IMR-90 (cell line): ENCODE data around the gene CCDC12. TPM values are rescaled to one million over a fixed set of nuclear protein-coding genes. Genes with fewer than 3 reads are reported as not detected.

Experiments used
- ATAC-seq: fragments of 200-7000 bp; cut with Tn5 transposase; 2 replicates; pipeline ENCODE4 v1.9.1; 2020; ENCODE audit warnings: low read depth, mild to moderate bottlenecking, moderate library complexity
- BruUV-seq: library from RNA; stranded (reverse); fragments of 400-500 nt; replicated peaks from 2 replicates; lab custom pipeline; 2021; lab: Mats Ljungman, UMichigan
- CTCF ChIA-PET: fragments of 300-600 bp; formaldehyde crosslinking; extraction: SDS; loops from one replicate; lab custom pipeline; 2021; ENCODE audit warnings: antibody characterized with exemption; lab: Yijun Ruan, JAX
- POLR2A ChIA-PET: fragments of 300-600 bp; sonication (Branson Sonifier 250); formaldehyde crosslinking; loops from one replicate; lab custom pipeline; 2022; ENCODE audit warnings: antibody characterized with exemption; ENCODE audit not compliant: unreplicated experiment; lab: Charles Lee
- DNase-seq: peaks from one replicate; pipeline ENCODE4 v3.0.0; 2013
- H2AFZ ChIP-seq: replicated peaks from 2 replicates; pipeline ENCODE3; 2013; ENCODE audit warnings: low read length, mild to moderate bottlenecking; ENCODE audit not compliant: poor library complexity
- H2AK5ac ChIP-seq: 2 replicates; pipeline ENCODE4 v1.6.1; 2013; ENCODE audit warnings: low read depth, low read length, inconsistent platforms
- H2AK9ac ChIP-seq: replicated peaks from 2 replicates; pipeline ENCODE3; 2013; ENCODE audit warnings: mild to moderate bottlenecking, low read depth, low read length, moderate library complexity; ENCODE audit not compliant: poor library complexity
- H2BK120ac ChIP-seq: 2 replicates; pipeline ENCODE4 v1.6.1; 2013; ENCODE audit warnings: low read depth, low read length, inconsistent platforms
- H2BK15ac ChIP-seq: 3 replicates; pipeline ENCODE4 v1.6.1; 2013; ENCODE audit warnings: low read depth, low read length, inconsistent platforms
- H2BK20ac ChIP-seq: 2 replicates; pipeline ENCODE4 v1.6.1; 2013; ENCODE audit warnings: low read depth, mild to moderate bottlenecking, inconsistent platforms, low read length, moderate library complexity
- H2BK5ac ChIP-seq: 2 replicates; pipeline ENCODE4 v1.6.1; 2013; ENCODE audit warnings: mild to moderate bottlenecking, low read depth, low read length, inconsistent platforms; ENCODE audit not compliant: poor library complexity, severe bottlenecking
- H3K14ac ChIP-seq: replicated peaks from 2 replicates; pipeline ENCODE4 v1.6.1; 2013; ENCODE audit warnings: low read depth, low read length, inconsistent platforms
- H3K18ac ChIP-seq: 2 replicates; pipeline ENCODE4 v1.6.1; 2013; ENCODE audit warnings: low read depth, low read length, control low read depth
- H3K23ac ChIP-seq: 2 replicates; pipeline ENCODE4 v1.6.1; 2013; ENCODE audit warnings: low read depth, low read length, inconsistent platforms
- H3K27ac ChIP-seq: 2 replicates; pipeline ENCODE4 v1.5.1; 2013; ENCODE audit warnings: mild to moderate bottlenecking, control low read depth, low read length; ENCODE audit not compliant: insufficient read depth
- H3K27me3 ChIP-seq: 2 replicates; pipeline ENCODE4 v1.6.1; 2013; ENCODE audit warnings: low read length; ENCODE audit not compliant: control insufficient read depth, insufficient read depth
- H3K36me3 ChIP-seq: 2 replicates; pipeline ENCODE4 v1.6.1; 2013; ENCODE audit warnings: low read length, mixed read lengths; ENCODE audit not compliant: control insufficient read depth, insufficient read depth
- H3K4ac ChIP-seq: 2 replicates; pipeline ENCODE4 v1.6.1; 2013; ENCODE audit warnings: low read depth, low read length, inconsistent platforms
- H3K4me1 ChIP-seq: 2 replicates; pipeline ENCODE4 v1.6.1; 2013; ENCODE audit warnings: low read length, mixed read lengths; ENCODE audit not compliant: control insufficient read depth, insufficient read depth
- H3K4me2 ChIP-seq: 2 replicates; pipeline ENCODE4 v1.6.1; 2013; ENCODE audit warnings: low read depth, mild to moderate bottlenecking, control low read depth, low read length, moderate library complexity
- H3K4me3 ChIP-seq: 2 replicates; pipeline ENCODE4 v1.5.1; 2013; ENCODE audit warnings: low read depth, mild to moderate bottlenecking, control low read depth, low read length, moderate library complexity; ENCODE audit not compliant: insufficient read depth
- H3K56ac ChIP-seq: 2 replicates; pipeline ENCODE4 v1.6.1; 2013; ENCODE audit warnings: low read length, inconsistent platforms; ENCODE audit not compliant: insufficient read depth; ENCODE audit errors: extremely low read depth
- H3K79me1 ChIP-seq, 2 experiments: 2 replicates each; pipeline ENCODE4 v1.6.1; 2013; ENCODE audit warnings: low read length in 2 of 2, inconsistent platforms in 1 of 2, low read depth in 1 of 2
- H3K9ac ChIP-seq: 2 replicates; pipeline ENCODE4 v1.6.1; 2013; ENCODE audit warnings: low read depth, low read length, control low read depth
- H3K9me1 ChIP-seq: 2 replicates; pipeline ENCODE4 v1.6.1; 2013; ENCODE audit warnings: low read length, inconsistent platforms; ENCODE audit not compliant: insufficient read depth
- H3K9me3 ChIP-seq: 2 replicates; pipeline ENCODE4 v1.6.1; 2013; ENCODE audit warnings: low read length; ENCODE audit not compliant: control insufficient read depth, insufficient read depth
- H4K20me1 ChIP-seq: 2 replicates; pipeline ENCODE4 v1.6.1; 2013; ENCODE audit warnings: low read length, inconsistent platforms; ENCODE audit not compliant: insufficient read depth
- H4K5ac ChIP-seq: 2 replicates; pipeline ENCODE4 v1.6.1; 2013; ENCODE audit warnings: mild to moderate bottlenecking, low read depth, low read length, control low read depth
- H4K8ac ChIP-seq, 2 experiments: 2 replicates each; pipeline ENCODE4 v1.6.1; 2013; ENCODE audit warnings: low read depth in 2 of 2, low read length in 2 of 2, control low read depth in 1 of 2, inconsistent platforms in 1 of 2
- H4K91ac ChIP-seq: 2 replicates; pipeline ENCODE4 v1.6.1; 2013; ENCODE audit warnings: low read depth, low read length, inconsistent platforms; ENCODE audit not compliant: insufficient read depth
- MXI1 ChIP-seq: IDR thresholded peaks from 2 replicates; pipeline ENCODE4 v1.6.1; 2012; ENCODE audit warnings: low read depth, mild to moderate bottlenecking, low read length, moderate library complexity, borderline replicate concordance
- RCOR1 ChIP-seq: IDR thresholded peaks from 2 replicates; pipeline ENCODE4 v1.6.1; 2012; ENCODE audit warnings: mild to moderate bottlenecking, low read length, improper control_type of control experiment; ENCODE audit not compliant: insufficient replicate concordance
- WGBS, 2 experiments: methylation state at CpG; one replicate each; pipeline versions ENCODE4 v1.1.5 to v1.1.7; 2013; ENCODE audit warnings: missing lambda C conversion rate in 2 of 2; ENCODE audit not compliant: insufficient read length in 1 of 2; ENCODE audit errors: extremely low coverage in 2 of 2; 5-methylcytosine and 5-hydroxymethylcytosine counted together
- dilution Hi-C: fragments of 300-500 bp; cut with HindIII; formaldehyde crosslinking; loops from one replicate; pipeline ENCODE4 v1.14.3; 2018; ENCODE audit warnings: low sequenced_read_pairs; ENCODE audit not compliant: unreplicated experiment
- in situ Hi-C: fragments of 300-500 bp; cut with MboI; formaldehyde crosslinking; loops from 3 replicates; pipeline ENCODE4 v1.14.3; 2019; ENCODE audit warnings: low sequenced_read_pairs, inconsistent platforms, mixed read lengths
- intact Hi-C: fragments of 100-400 bp; cut with micrococcal nuclease; formaldehyde crosslinking; loops from 2 replicates; pipeline ENCODE4 v1.10.0; 2022
- polyA plus RNA-seq, 3 experiments: library from polyadenylated mRNA; depleted of rRNA; stranded (reverse); fragments of >200 nt; gene quantifications; 2 replicates each; pipeline ENCODE4 v1.2.3, GENCODE V29; 2012; ENCODE audit warnings: low replicate concordance in 1 of 3
- total RNA-seq: library from RNA; depleted of rRNA; stranded (reverse); fragments of >200 nt; gene quantifications from 2 replicates; pipeline ENCODE4 v1.2.3, GENCODE V29; 2012

Gene CCDC12
- total and polyA plus RNA-seq, 2 of the 4 experiments (the other 2 are of a cell fraction): 15.2 to 35.1 TPM

- H3K4ac ChIP-seq: no peak overlapping the region
- TF ChIP-seq MXI1: no peak
- TF ChIP-seq RCOR1: no peak
- no peak overlapping the region for H2BK120ac ChIP-seq
- intact Hi-C loops (no loop called here), dilution Hi-C loops (no loop called here), in situ Hi-C loops (no loop called here)
- H3K23ac ChIP-seq: no peak overlapping the region
- no peak overlapping the region for H3K14ac ChIP-seq
- ATAC-seq (no peak), DNase-seq (no peak)
- H4K20me1 ChIP-seq: peaks cover 17% of the 10 kb centered on the region
- no peak overlapping the region for H4K8ac ChIP-seq
- H2BK15ac ChIP-seq: no peak overlapping the region
- H2BK20ac ChIP-seq: no peak overlapping the region
- H3K18ac ChIP-seq: no peak overlapping the region
- H3K9me1 ChIP-seq: no peaks in the 10 kb centered on the region
- WGBS, 2 experiments: 100% methylated on average over 1 of the region's 4 CpGs; no CpG with 5 or more reads in 1 of the 2 experiments
- H3K4me2 ChIP-seq: no peak overlapping the region
- H3K4me3 ChIP-seq: no peak overlapping the region
- peaks cover 5 to 25% of the 10 kb centered on the region in 2 experiments for H3K79me1 ChIP-seq
- no peak overlapping the region for H3K56ac ChIP-seq
- H3K27ac ChIP-seq: no peak overlapping the region
- no peak overlapping the region for H4K91ac ChIP-seq
- ChIA-PET CTCF (no interaction called here), POLR2A (no interaction called here)
- no peak overlapping the region for H2AFZ ChIP-seq
- 0 out of 2 replicates have a peak, but pooled peaks cover 2% of the 10 kb centered on the region for H3K4me1 ChIP-seq
- no peak overlapping the region for H2AK5ac ChIP-seq
- no peak overlapping the region for H2BK5ac ChIP-seq
- no peaks in the 10 kb centered on the region for H3K27me3 ChIP-seq
- peaks cover 68% of the 10 kb centered on the region for H3K36me3 ChIP-seq
- H4K5ac ChIP-seq: no peak overlapping the region
- BruUV-seq: no TSS peak
- no peak overlapping the region for H3K9ac ChIP-seq
- peaks cover 13% of the 10 kb centered on the region for H3K9me3 ChIP-seq
- no peak overlapping the region for H2AK9ac ChIP-seq
Observed at GRCh38 chr3:46921041-46921440, 55.5 kb downstream of the CCDC12 start.
